Adrenal gland (tissue), 12 donors: ENCODE results near the gene MAST4. TPM values are rescaled to one million over a fixed set of nuclear protein-coding genes. Genes with fewer than 3 reads are reported as not detected.

Experiments used
- DNase-seq, 7 donors: peaks; one replicate each; pipeline ENCODE4 v3.0.0-alpha.2; 2019 to 2020
- H3K27ac ChIP-seq, 5 donors: fragments of 200-600 bp; sonication (generic) in 4 of 5; 1 replicate in 3 of 5; 2 replicates in 2 of 5; pipeline versions ENCODE4 v1.5.1 to v1.8.0; 2016 to 2020; ENCODE audit warnings: mild to moderate bottlenecking in 1 of 5
- H3K27me3 ChIP-seq: fragments of 200-600 bp; 2 replicates; pipeline ENCODE4 v1.8.0; 2021
- H3K36me3 ChIP-seq, 2 donors: fragments of 200-600 bp; replicated peaks in 1 of 2; 1 replicate in 1 of 2; 2 replicates in 1 of 2; pipeline versions ENCODE4 v1.5.1 to v1.8.0; 2018 to 2022
- H3K4me1 ChIP-seq, 2 donors: fragments of 200-600 bp; replicated peaks in 1 of 2; 1 replicate in 1 of 2; 2 replicates in 1 of 2; pipeline versions ENCODE4 v1.5.1 to v1.8.0; 2018 to 2021
- H3K4me3 ChIP-seq, 4 donors: fragments of 200-600 bp; sonication (generic) in 3 of 4; one replicate each; pipeline ENCODE4 v1.5.1; 2016 to 2018
- H3K9me3 ChIP-seq, 3 donors: fragments of 200-600 bp; sonication (generic) in 1 of 3; replicated peaks in 1 of 3; 1 replicate in 2 of 3; 2 replicates in 1 of 3; pipeline versions ENCODE4 v1.5.1 to v1.8.0; 2016 to 2021
- CTCF ChIP-seq, 6 experiments: fragments of 450-650 bp in 4 of 6; fragments of 200-600 bp in 2 of 6; sonication (generic) in 1 of 6; IDR thresholded peaks; 1 replicate in 5 of 6; 2 replicates in 1 of 6; pipeline versions ENCODE4 v1.5.1 to v1.8.0; 2016 to 2021; ENCODE audit warnings: antibody characterized with exemption in 6 of 6, mild to moderate bottlenecking in 2 of 6, moderate library complexity in 1 of 6
- POLR2A ChIP-seq, 2 donors: fragments of 450-650 bp; IDR thresholded peaks; one replicate each; pipeline ENCODE4 v1.6.1; 2017; ENCODE audit warnings: antibody characterized with exemption in 2 of 2, mild to moderate bottlenecking in 2 of 2, moderate library complexity in 1 of 2
- WGBS, 4 donors: extraction: QIAGEN DNeasy Blood & Tissue Kit in 2 of 4; methylation state at CpG; one replicate each; pipeline versions ENCODE4 v1.1.5 to v1.1.7; 2013 to 2017; 5-methylcytosine and 5-hydroxymethylcytosine counted together
- intact Hi-C, 2 donors: fragments of 100-400 bp; cut with DNase I; formaldehyde crosslinking; loops; one replicate each; pipeline versions ENCODE4 v1.14.1 to v1.15.0; 2022 to 2023
- polyA plus RNA-seq, 3 donors: library from polyadenylated mRNA; stranded (reverse); fragments of 200-250 nt in 2 of 3; fragments of 350-450 nt in 1 of 3; fragmentation: Illumina TruSeq in 1 of 3; extraction: RNeasy Lipid Tissue Mini Kit (QIAGEN cat#74804) in 1 of 3; gene quantifications; one replicate each; pipeline ENCODE4 v1.2.3, GENCODE V29; 2013 to 2014
- total RNA-seq, 9 donors: library from RNA; depleted of rRNA in 4 of 9; stranded (reverse); fragments of >200 nt in 4 of 9; fragments of 120-200 nt in 1 of 9; fragmentation: NEBNext Ultra II Directional in 1 of 9; extraction: Animal tissue kit (Norgen Biotek cat#: 25700) in 1 of 9; gene quantifications; one replicate each; pipeline versions ENCODE4 v1.1.0 to v1.2.4, GENCODE V29; 2013 to 2023
- donor health status: healthy with polysubstance abuse.
- donor health status: Bipolar disorder and iron deficiency.
- donor health status: DM: yes; HTN: yes; CAD: no.
- donor health status: DM: no; HTN: no; CAD: no.
- donor health status: DM: no; HTN: no; CAD: no.
- donor health status: DM: yes; HTN: yes; CAD: no.

MAST4 gene
- total and polyA plus RNA-seq, 12 donors = 12.3 to 95.0 (median 42.8) TPM

- Histone ChIP-seq H3K27me3 (no peaks in the 10 kb centered on the region), H3K9me3 (no peaks in the 10 kb centered on the region), H3K4me1 (peaks cover 8 to 20% of the 10 kb centered on the region in 2 donors), H3K36me3 (no peaks in the 10 kb centered on the region), H3K4me3 (no peak overlapping the region), H3K27ac (no peak overlapping the region)
- no peak for TF ChIP-seq CTCF (IDR thresholded peaks at IDR 0.05)
- TF ChIP-seq POLR2A (IDR thresholded peaks at IDR 0.05) = no peak
- no peak for DNase-seq
- 65 to 92% (median 78%) methylated on average over 4 of the region's 4 CpGs for WGBS, 4 donors
- intact Hi-C loops = no loop called here
Observed at GRCh38 chr5:66615894-66616293, 19.7 kb downstream of the MAST4 start.

GRCh38 chr5:66616520-66617225, 20.5 kb downstream of the MAST4 start:
- 44 to 60% (median 56%) methylated on average over 3 of the region's 3 CpGs for WGBS, 4 donors
- Histone ChIP-seq H3K27me3 (no peaks in the 10 kb centered on the region), H3K9me3 (no peaks in the 10 kb centered on the region), H3K4me3 (no peak overlapping the region), H3K4me1 (peaks cover 8 to 25% of the 10 kb centered on the region in 2 donors), H3K27ac (peak overlapping the region in 2 of 5 donors; percentile 22 to 57), H3K36me3 (no peaks in the 10 kb centered on the region)
- intact Hi-C loops = no loop called here
- DNase-seq = no peak
- TF ChIP-seq POLR2A (IDR thresholded peaks at IDR 0.05) (no peak), CTCF (IDR thresholded peaks at IDR 0.05) (no peak)

GRCh38 chr5:66617226-66617861, 21.2 kb downstream of the MAST4 start:
- intact Hi-C loops = no loop called here
- Histone ChIP-seq H3K27ac (peak overlapping the region in 2 of 5 donors; percentile 22 to 57), H3K9me3 (no peaks in the 10 kb centered on the region), H3K4me1 (peaks cover 13 to 25% of the 10 kb centered on the region in 2 donors), H3K4me3 (no peak overlapping the region), H3K36me3 (no peaks in the 10 kb centered on the region), H3K27me3 (no peaks in the 10 kb centered on the region)
- 72 to 92% (median 84%) methylated on average over 6 of the region's 6 CpGs for WGBS, 4 donors
- TF ChIP-seq POLR2A (IDR thresholded peaks at IDR 0.05) (no peak), CTCF (IDR thresholded peaks at IDR 0.05) (no peak)
- DNase-seq = no peak

GRCh38 chr5:66617991-66618768, 22.0 kb downstream of the MAST4 start:
- Histone ChIP-seq H3K27ac (peak overlapping the region in 1 of 5 donors; percentile 16), H3K4me3 (no peak overlapping the region), H3K9me3 (no peaks in the 10 kb centered on the region), H3K4me1 (peaks cover 18 to 25% of the 10 kb centered on the region in 2 donors), H3K36me3 (no peaks in the 10 kb centered on the region), H3K27me3 (no peaks in the 10 kb centered on the region)
- 88 to 93% (median 89%) methylated on average over 13 of the region's 13 CpGs for WGBS, 4 donors
- TF ChIP-seq CTCF (IDR thresholded peaks at IDR 0.05) (no peak), POLR2A (IDR thresholded peaks at IDR 0.05) (no peak)
- no peak for DNase-seq
- intact Hi-C loops = no loop called here
